Endodermal cell (in vitro differentiated cells): ENCODE data around the gene ZBP1. TPM values are rescaled to one million over a fixed set of nuclear protein-coding genes. Genes with fewer than 3 reads are reported as not detected.

Source experiments
- DNase-seq: peaks from one replicate; pipeline ENCODE4 v3.0.0-alpha.2; 2017
- H3K27ac ChIP-seq: 2 replicates; pipeline ENCODE4 v1.5.1; 2013; ENCODE audit warnings: mild to moderate bottlenecking, low read depth, low read length, moderate library complexity
- H3K27me3 ChIP-seq: 2 replicates; pipeline ENCODE4 v1.6.1; 2013; ENCODE audit warnings: mild to moderate bottlenecking, low read length, moderate library complexity; ENCODE audit not compliant: insufficient read depth, control insufficient read depth, poor library complexity, severe bottlenecking
- H3K36me3 ChIP-seq: 2 replicates; pipeline ENCODE4 v1.7.0; 2013; ENCODE audit warnings: mild to moderate bottlenecking, low read length, moderate library complexity; ENCODE audit not compliant: control insufficient read depth, insufficient read depth
- H3K4me1 ChIP-seq: one replicate; pipeline ENCODE4 v1.7.0; 2013; ENCODE audit warnings: low read length; ENCODE audit not compliant: control insufficient read depth, insufficient read depth
- H3K4me3 ChIP-seq: 2 replicates; pipeline ENCODE4 v1.5.1; 2013; ENCODE audit warnings: mild to moderate bottlenecking, low read length, moderate library complexity
- H3K9ac ChIP-seq: 2 replicates; pipeline ENCODE4 v1.6.1; 2013; ENCODE audit warnings: mild to moderate bottlenecking, low read length, moderate library complexity; ENCODE audit not compliant: poor library complexity, severe bottlenecking; ENCODE audit errors: extremely low read depth
- H3K9me3 ChIP-seq: 2 replicates; pipeline ENCODE4 v1.6.1; 2013; ENCODE audit warnings: mild to moderate bottlenecking, low read length, moderate library complexity; ENCODE audit not compliant: control insufficient read depth
- H3K27ac Mint-ChIP-seq: 2 replicates; pipeline ENCODE4 v1.8.0; 2020; ENCODE audit warnings: mixed read lengths
- H3K27me3 Mint-ChIP-seq: 2 replicates; pipeline ENCODE4 v1.8.0; 2021; ENCODE audit warnings: mild to moderate bottlenecking, mixed read lengths; ENCODE audit not compliant: insufficient read depth
- H3K36me3 Mint-ChIP-seq: 2 replicates; pipeline ENCODE4 v1.8.0; 2020; ENCODE audit warnings: low read depth, mixed read lengths
- H3K4me1 Mint-ChIP-seq: 2 replicates; pipeline ENCODE4 v1.8.0; 2020; ENCODE audit warnings: mixed read lengths
- H3K4me3 Mint-ChIP-seq: 2 replicates; pipeline ENCODE4 v1.8.0; 2020; ENCODE audit warnings: mild to moderate bottlenecking, moderate library complexity, mixed read lengths
- H3K9me3 Mint-ChIP-seq: 2 replicates; pipeline ENCODE4 v1.8.0; 2020; ENCODE audit warnings: mild to moderate bottlenecking, mixed read lengths
- WGBS, 2 experiments: methylation state at CpG; one replicate each; pipeline versions ENCODE4 v1.1.5 to v1.1.7; 2013; ENCODE audit warnings: missing lambda C conversion rate in 2 of 2, mixed read lengths in 1 of 2; ENCODE audit not compliant: insufficient coverage in 1 of 2, insufficient read length in 1 of 2; 5-methylcytosine and 5-hydroxymethylcytosine counted together
- total RNA-seq, 2 donors: library from RNA; stranded (reverse); fragmentation: NEBNext Ultra II Directional in 1 of 2; extraction: Animal tissue kit (Norgen Biotek cat#: 25700) in 1 of 2; gene quantifications; 2 replicates in 1 of 2; 3 replicates in 1 of 2; pipeline ENCODE4 v1.2.1, GENCODE V29; 2021
- TF ChIP-seq, protein P1 (sequence below): fragments of 200-600 bp; sonication (generic); conservative IDR thresholded peaks from 2 replicates; pipeline ENCODE4 v1.5.0; 2021; ENCODE audit warnings: antibody characterized with exemption, mild to moderate bottlenecking

Gene ZBP1
- total RNA-seq, 2 donors from 2014 or later: not detected

DNA sequence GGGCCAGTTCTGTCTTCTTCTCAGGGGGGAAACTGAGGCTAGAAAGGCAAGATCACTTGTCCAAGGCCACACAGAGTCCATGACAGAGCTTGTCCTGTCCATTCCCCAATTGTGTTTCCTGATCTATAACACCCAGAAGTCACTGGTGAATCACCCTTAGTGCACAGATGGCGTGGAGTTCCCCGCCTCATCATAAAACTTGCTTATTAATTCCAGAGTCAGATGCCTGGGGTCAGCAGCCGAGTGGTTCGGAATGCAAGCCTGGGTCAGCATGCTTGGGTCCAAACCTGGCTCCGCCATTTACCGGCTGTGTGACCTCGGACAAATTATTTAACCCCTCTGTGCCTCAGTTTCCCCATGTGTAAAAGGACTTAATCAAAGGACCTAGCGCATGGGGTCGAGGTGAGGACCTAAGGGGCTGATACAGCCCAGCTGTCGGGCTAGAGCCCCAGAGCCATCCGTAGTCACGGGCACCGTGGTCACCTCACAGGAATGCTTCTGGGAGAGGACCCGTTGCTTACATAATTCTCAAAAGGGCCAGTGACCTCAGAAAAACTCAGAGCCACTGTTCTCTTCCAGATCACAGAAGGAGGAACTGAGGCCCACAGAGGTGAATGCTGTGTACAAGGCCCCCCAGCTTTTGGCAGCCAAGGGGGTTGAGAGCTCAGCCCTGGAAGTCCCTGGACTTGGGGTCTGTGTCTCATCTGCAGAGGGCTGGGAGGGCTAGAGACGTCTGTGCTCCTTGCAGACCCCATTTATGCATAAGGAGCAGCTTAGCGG is 1.4 kb upstream of the ZBP1 start:
- Histone ChIP-seq H3K27ac (no peak overlapping the region), H3K9me3 (peaks cover 11% of the 10 kb centered on the region), H3K4me1 (no peaks in the 10 kb centered on the region), H3K36me3 (no peaks in the 10 kb centered on the region), H3K4me3 (no peak overlapping the region), H3K9ac (no peak overlapping the region), H3K27me3 (no peaks in the 10 kb centered on the region)
- H3K27me3 Mint-ChIP-seq: peaks cover 12% of the 10 kb centered on the region
- H3K4me3 Mint-ChIP-seq: no peak overlapping the region
- no peaks in the 10 kb centered on the region for H3K36me3 Mint-ChIP-seq
- H3K4me1 Mint-ChIP-seq: no peaks in the 10 kb centered on the region
- no peak overlapping the region for H3K27ac Mint-ChIP-seq
- H3K9me3 Mint-ChIP-seq: peaks cover 23% of the 10 kb centered on the region
- no peak for DNase-seq
- WGBS, 2 experiments: 89 to 94% methylated on average over 15 to 16 of the region's 16 CpGs
- TF ChIP-seq, protein P1, sequence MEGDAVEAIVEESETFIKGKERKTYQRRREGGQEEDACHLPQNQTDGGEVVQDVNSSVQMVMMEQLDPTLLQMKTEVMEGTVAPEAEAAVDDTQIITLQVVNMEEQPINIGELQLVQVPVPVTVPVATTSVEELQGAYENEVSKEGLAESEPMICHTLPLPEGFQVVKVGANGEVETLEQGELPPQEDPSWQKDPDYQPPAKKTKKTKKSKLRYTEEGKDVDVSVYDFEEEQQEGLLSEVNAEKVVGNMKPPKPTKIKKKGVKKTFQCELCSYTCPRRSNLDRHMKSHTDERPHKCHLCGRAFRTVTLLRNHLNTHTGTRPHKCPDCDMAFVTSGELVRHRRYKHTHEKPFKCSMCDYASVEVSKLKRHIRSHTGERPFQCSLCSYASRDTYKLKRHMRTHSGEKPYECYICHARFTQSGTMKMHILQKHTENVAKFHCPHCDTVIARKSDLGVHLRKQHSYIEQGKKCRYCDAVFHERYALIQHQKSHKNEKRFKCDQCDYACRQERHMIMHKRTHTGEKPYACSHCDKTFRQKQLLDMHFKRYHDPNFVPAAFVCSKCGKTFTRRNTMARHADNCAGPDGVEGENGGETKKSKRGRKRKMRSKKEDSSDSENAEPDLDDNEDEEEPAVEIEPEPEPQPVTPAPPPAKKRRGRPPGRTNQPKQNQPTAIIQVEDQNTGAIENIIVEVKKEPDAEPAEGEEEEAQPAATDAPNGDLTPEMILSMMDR: no peak

DNA sequence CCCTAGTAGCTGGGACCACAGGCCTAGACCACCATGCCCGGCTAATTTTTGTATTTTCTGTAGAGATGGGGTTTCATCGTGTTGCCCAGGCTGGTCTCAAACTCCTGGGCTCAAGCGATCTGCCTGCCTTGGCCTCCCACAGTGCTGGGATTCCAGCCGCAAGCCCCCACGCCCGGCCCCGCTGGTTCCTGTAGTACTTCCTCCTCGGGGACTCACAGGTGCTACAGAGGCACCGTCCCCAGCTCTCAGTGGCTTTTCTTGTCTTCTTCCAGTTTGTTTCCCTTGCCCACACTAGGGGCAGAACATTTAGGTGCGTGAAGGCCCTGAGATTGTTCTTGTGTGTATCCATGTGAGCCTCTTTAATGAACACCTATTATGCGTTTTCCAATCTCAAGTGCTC is 773 bp upstream of the ZBP1 start:
- TF ChIP-seq, protein P1: no peak

DNA sequence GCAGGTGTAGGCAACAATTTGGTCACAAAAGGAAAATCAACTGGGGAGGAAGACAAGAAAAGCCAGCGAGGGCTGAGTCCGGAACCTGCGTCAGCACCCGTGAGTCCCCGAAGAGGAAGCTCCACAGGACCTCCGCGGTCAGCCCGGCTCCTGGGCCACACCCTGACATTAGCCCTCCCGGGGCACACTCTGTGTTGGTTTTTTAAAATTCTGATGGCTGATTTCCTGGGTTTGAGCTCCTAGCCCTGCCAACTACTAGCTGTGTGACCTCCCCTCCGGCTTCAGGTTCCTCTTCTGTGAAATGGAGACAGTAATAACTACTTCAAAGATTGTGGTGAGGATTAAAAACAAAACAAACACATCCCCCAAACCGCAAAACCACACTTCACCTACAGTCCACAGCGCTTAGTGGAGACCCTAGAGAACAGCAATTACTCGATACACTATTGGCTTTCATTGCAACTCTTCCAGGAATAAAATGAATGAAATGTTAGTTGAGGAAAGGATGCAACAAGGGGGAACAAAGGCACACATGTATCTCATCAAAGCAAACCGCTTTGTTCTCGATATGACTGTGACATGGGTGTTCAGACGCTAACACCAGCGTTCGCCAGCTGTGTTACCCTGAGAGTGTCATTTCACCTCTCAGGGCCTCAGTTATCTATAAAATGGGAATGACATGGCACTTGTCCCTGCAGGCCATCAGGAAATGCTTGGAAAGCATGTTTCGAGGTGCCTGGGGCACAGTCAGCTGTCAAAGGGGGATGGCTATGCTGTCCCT is 985 bp downstream of the ZBP1 start:
- Mint-ChIP-seq H3K36me3 (no peaks in the 10 kb centered on the region), H3K9me3 (peaks cover 6% of the 10 kb centered on the region)
- 91 to 98% methylated on average over 13 to 19 of the region's 19 CpGs for WGBS, 2 experiments

More for the DNA sequence above, 773 bp upstream of the ZBP1 start:
- Histone ChIP-seq H3K27ac (no peak overlapping the region), H3K27me3 (no peaks in the 10 kb centered on the region), H3K9me3 (peaks cover 11% of the 10 kb centered on the region), H3K36me3 (no peaks in the 10 kb centered on the region), H3K4me3 (no peak overlapping the region), H3K4me1 (no peaks in the 10 kb centered on the region), H3K9ac (no peak overlapping the region)
- H3K4me3 Mint-ChIP-seq: no peak overlapping the region
- H3K27ac Mint-ChIP-seq: no peak overlapping the region
- H3K9me3 Mint-ChIP-seq: peaks cover 20% of the 10 kb centered on the region
- DNase-seq: no peak
- H3K36me3 Mint-ChIP-seq: no peaks in the 10 kb centered on the region
- WGBS, 2 experiments: 88 to 92% methylated on average over 6 to 11 of the region's 11 CpGs
- peaks cover 12% of the 10 kb centered on the region for H3K27me3 Mint-ChIP-seq
- H3K4me1 Mint-ChIP-seq: no peaks in the 10 kb centered on the region

More for the DNA sequence above, 985 bp downstream of the ZBP1 start:
- no peaks in the 10 kb centered on the region for H3K4me1 ChIP-seq
- Mint-ChIP-seq H3K4me3 (no peak overlapping the region), H3K27me3 (peaks cover 12% of the 10 kb centered on the region), H3K4me1 (no peaks in the 10 kb centered on the region), H3K27ac (no peak overlapping the region)
- DNase-seq: no peak
- H3K27me3 ChIP-seq: no peaks in the 10 kb centered on the region
- H3K36me3 ChIP-seq: no peaks in the 10 kb centered on the region
- TF ChIP-seq, protein P1: no peak
- H3K9me3 ChIP-seq: no peaks in the 10 kb centered on the region
- H3K4me3 ChIP-seq: no peak overlapping the region
- no peak overlapping the region for H3K27ac ChIP-seq
- no peak overlapping the region for H3K9ac ChIP-seq
